ENCODE measurements around the gene KRT81.

DNA sequence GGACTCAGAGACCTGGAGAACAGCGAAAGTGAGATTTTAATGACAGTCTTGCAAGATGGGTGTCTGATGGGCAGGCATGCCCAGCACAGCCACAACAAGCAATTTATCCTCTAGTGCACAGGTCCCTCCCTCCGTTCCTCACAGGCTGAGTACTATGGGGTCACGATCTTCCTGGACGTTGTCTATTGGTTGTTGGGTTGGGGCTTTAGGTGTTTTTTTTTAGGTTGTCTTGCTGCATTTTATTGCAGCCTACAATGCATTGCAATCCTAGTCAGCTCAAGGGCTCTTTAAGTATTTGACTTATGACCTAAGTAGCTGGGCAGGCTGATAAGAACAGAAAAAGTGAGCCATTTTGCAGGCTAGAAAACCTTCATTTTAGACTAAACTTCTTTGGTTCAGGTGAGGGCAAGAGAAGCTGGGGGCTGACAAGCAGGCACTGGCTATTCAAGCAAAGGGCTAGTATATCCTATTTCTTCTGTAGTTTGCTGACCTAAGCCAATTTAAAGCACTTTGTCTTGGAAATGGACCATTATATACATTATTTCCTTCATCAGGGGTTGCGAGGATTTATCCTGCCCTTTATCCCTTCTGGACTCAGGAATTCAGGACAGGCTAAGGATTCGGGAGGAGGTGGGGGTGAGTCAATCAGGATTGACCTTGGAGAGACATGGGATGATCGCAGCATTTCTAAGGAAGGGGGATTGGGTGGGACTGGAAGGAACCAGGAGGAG lies 52.3 kb downstream of the KRT81 start:
- TF ChIP-seq EZH2 (IDR thresholded peaks at IDR 0.05) (no peak), POLR2AphosphoS5 (IDR thresholded peaks at IDR 0.05; ENCODE audit: borderline replicate concordance, low read depth, low read length) (no peak), FOXP2 (optimal IDR thresholded peaks at IDR 0.05; ENCODE audit: control extremely low read depth, extremely low read length, insufficient read depth) (no peak)
